Stimulated activated naive CD4-positive, alpha-beta T cell (primary cell): ENCODE measurements around the gene PSME3IP1.
"Not testable (repeated sequence)": the region's sequence is repeated elsewhere in the genome, so short reads cannot be mapped to it uniquely, and the experiment has no call there.

Experiments used
- DNase-seq, 6 experiments: peaks; one replicate each; lab custom pipeline; 2025; lab: John Stamatoyannopoulos, UW

The PSME3IP1 gene

GRCh38 chr16:57196753-57197152 is 10.9 kb upstream of the PSME3IP1 start:
- no peak for DNase-seq

DNA sequence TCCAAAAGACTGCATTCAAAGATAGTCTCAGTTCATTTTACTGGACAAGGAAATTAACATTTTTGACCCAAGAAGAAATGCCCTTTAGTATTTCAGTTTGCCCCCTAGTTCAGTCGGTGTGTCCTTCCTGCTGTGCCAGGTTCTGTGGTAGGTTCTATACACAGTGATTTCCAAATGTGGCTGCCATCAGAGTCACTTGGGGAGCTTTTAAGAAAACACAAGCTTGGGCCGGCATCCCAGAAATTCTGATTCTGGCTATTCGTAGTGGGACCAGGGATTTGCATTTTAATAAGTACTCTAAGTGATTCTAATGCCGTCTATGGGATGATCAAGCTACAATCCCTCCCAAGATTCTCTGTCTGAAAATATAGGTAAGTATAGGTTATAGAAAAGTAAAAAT is 10.4 kb upstream of the PSME3IP1 start:
- DNase-seq = no peak

DNA sequence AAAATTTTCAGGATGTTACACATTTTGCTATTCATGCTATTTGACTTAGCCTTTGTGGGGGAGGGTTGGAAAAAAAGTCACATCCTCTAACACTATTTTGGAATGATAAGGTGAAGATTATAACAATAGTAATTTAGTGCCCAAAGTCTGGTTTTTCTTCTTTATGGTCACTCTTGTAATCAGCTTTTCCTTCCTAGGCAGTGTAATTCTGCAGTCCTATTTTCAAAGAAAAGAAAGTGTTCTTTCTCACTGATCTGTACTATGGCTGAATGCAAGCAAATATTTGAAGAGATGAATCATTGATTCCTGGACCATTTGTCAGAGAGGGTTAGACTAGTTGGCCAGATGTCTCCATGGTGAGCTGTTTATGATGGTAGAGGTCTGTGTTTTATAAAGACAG is 8.7 kb upstream of the PSME3IP1 start:
- DNase-seq = no peak

- DNase-seq = no peak
Measured at GRCh38 chr16:57192720-57193486, 7.1 kb upstream of the PSME3IP1 start.

DNA sequence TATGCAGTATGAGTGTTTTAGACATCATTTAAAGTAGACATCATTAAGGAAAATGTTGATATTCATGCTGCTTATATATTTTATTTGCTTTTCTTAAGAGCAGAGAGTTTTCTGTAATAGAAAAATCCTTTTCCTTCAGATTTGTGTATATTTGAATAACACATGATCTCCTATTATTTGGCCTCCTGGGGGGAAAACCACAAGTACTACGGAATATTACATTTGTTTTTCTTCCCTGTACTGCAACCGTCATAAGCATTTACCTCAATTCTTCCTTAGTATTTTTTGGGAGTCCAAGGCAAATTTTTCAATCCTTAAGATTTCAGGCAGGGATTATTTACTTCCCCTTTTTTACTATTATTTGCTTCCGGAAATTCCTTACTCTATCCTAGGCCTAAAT is 6.3 kb upstream of the PSME3IP1 start:
- DNase-seq = no peak

GRCh38 chr16:57191056-57191571 is 5.3 kb upstream of the PSME3IP1 start:
- no peak for DNase-seq

- DNase-seq = no peak
Measured at GRCh38 chr16:57190136-57190535, 4.3 kb upstream of the PSME3IP1 start.

DNA sequence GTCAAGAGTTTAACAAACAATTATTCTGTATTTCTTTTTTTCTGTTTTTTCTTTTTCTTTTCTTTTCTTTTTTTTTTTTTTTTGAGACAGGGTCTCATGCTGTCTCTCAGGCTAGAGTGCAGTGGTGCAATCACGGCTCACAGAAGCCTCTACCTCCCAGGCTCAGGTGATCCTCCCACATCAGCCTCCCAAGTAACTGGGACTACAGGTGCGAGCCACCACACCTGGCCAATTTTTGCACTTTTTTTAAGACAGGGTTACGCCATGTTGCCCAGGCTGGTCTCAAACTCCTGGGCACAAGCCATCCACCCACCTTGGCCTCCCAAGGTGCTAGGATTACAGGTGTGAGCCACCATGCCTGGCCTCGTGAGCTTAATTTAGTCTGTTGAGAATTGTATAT is 3.7 kb upstream of the PSME3IP1 start:
- not testable (repeated sequence) for DNase-seq

DNA sequence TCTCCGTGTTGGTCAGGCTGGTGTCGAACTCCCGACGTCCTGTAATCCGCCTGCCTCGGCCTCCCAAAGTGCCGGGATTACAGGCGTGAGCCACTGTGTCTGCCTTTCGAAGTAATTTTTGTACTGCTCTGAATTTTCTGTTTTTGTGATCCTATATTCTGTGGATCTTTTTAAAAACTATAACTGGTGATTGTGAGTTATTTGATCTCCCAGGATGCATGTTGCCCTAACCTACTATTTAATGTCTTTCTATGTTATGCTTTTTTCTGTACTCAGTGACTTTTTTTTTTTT is 2.8 kb upstream of the PSME3IP1 start:
- no peak for DNase-seq

GRCh38 chr16:57187902-57188710 is 2.3 kb upstream of the PSME3IP1 start:
- not testable (repeated sequence) for DNase-seq

GRCh38 chr16:57186872-57187854 is 1.3 kb upstream of the PSME3IP1 start:
- peak in 4 of 6 experiments; percentile 3 to 35 (median 15) for DNase-seq

DNA sequence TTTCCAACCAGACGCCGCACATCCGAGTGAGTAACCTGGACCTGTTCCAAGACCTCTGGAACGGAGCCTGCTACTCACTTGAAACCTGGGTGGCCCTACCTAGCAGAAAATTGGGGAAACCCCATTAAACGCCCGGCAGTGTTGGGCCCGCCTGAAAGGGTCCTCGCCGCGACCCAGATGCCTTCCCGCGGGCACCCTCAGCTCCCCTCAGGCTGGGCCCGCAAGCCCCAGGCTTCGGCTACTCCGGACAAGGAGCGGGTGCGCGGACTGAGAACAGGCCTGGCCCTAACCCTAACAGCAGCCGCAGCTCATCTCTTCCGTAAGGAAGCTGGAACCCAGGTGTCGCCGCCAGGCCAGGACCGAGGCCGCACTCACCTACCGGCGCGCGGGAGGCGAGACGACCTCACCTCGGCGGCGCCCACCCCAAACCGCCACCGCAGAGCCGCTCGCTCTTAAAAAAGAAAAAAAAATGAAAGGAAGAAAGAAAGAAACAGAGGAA is 344 bp downstream of the PSME3IP1 start:
- peak in 4 of 6 experiments; percentile 17 to 60 (median 41) for DNase-seq

DNA sequence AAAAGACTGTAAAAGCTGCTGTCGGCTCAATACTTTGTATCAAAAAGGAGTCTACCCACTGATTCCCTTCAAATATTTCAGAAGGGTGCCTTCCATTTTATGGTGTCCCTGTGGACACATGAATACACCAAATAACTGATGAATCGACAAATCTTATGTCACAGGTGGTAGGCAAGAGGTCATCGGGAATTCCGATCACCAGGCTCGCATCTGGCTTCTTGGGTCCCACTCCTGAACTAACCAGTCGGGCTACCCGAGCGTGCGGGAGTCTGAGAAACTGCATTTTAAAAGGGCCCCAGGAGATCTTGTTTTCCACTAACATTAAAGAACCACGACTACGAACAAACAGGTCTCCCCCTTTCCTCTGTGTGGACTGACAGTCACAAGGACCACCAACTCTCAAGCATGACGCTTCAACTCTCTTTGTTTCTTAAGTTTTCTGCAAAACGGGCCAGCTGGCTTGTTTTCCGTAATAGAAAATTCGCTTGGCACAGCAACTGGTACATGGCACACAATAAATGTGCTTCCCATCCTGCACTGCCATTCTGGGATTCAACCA is 873 bp downstream of the PSME3IP1 start:
- DNase-seq = peak in 1 of 6 experiments; percentile 51

GRCh38 chr16:57184113-57184512 is 1.7 kb downstream of the PSME3IP1 start:
- no peak for DNase-seq

DNA sequence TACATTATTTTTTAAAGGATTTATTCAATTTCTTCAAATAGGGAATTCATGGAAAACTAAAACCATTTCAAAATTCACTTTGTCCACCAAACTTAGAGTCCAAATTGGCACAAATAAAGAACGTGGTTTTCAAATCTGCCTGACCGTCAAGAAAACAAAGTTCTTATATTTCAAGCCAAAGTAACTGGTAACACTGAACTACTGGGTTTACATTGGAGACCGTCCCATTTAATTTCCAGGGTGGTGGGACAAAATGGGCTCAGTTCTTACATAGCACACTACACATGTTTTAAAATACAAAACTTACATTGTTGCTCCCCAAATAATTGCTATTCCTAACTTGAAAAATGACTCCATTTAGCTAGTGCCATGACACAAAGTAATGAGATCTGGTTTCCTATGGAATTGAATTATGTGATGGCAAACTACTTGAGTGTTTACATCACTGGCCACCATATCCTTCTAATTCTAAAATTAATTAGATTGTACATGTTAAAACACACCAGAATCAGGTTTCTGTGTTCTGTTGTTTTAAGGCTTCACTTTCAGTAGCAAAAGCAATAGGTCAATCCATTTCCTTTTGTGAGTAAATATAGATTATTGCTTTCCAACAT is 6.5 kb downstream of the PSME3IP1 start:
- no peak for DNase-seq

DNA sequence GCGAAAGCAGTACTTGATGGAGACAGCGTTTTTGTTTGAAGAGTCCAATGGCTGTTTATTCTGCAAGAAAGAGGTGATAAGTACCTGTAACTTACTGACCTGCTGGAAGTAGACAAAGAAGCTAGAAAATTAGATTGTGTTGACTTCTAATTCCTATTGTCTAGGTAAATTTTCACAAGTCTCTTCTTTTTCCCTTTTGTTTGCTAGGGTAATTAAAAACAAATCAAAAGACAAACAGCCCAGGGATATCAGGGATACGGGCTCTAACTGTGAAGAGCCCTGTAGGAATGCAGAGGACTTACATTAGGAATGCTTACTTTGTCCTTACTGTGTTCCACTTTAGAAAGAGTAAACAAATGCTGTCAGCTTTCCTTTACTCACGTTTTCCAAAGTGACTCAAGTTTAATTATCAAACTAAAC is 7.0 kb downstream of the PSME3IP1 start:
- no peak for DNase-seq

- no peak for DNase-seq
Measured at GRCh38 chr16:57178196-57178595, 7.6 kb downstream of the PSME3IP1 start.

GRCh38 chr16:57175896-57176295 is 9.9 kb downstream of the PSME3IP1 start:
- DNase-seq = no peak

- no peak for DNase-seq
Measured at GRCh38 chr16:57172721-57173290, 13.0 kb downstream of the PSME3IP1 start.

DNA sequence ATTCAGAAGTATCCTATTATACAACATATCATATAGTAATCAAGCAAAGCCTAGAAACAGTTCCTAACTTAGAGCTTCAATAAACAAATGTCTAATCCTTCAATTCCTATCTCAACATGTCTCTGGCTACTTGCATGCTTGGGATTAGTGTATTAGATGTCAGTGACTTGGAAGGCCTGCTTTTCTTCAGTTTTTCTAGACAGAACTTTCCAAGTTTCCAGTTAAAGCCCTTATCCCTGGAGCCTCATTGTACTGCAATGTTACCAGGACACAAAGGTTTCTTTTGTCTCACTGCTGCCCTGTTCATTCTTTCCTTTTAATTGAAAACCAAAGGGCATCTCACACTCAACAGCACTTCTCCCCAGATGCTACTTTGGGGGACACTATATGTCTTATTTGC is 16.5 kb downstream of the PSME3IP1 start:
- no peak for DNase-seq

DNA sequence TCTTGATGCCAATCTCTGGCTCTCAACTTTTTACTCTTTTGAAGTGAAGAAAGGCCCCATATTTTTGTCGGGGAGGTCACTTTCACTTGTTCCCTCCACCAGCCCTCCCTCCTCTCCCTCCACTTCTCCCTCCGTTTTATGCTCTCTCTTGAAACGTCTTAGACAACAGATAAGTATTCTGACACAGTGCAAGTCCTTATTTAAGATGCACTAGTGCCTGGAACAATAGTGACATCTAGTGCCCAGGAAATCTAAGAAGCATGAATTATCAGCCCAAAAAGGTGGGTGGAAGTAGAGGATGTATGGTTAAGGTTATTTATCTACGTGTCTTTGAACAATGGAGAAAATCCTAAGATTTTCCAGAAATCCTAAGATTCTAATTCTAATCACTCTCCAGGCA is 17.9 kb downstream of the PSME3IP1 start:
- peak in 3 of 6 experiments; percentile 41 to 74 (median 73) for DNase-seq
